CD4-positive, alpha-beta T cell treated with Interleukin-12 subunit alpha and Interleukin-12 subunit beta, for 1 hour (primary cell): ENCODE measurements around the gene LRR1.
"Not testable (repeated sequence)": the region's sequence is repeated elsewhere in the genome, so short reads cannot be mapped to it uniquely, and the experiment has no call there.

Source experiments
- DNase-seq: peaks from one replicate; pipeline ENCODE4 v3.0.0-alpha.2; 2020

Gene LRR1

DNA sequence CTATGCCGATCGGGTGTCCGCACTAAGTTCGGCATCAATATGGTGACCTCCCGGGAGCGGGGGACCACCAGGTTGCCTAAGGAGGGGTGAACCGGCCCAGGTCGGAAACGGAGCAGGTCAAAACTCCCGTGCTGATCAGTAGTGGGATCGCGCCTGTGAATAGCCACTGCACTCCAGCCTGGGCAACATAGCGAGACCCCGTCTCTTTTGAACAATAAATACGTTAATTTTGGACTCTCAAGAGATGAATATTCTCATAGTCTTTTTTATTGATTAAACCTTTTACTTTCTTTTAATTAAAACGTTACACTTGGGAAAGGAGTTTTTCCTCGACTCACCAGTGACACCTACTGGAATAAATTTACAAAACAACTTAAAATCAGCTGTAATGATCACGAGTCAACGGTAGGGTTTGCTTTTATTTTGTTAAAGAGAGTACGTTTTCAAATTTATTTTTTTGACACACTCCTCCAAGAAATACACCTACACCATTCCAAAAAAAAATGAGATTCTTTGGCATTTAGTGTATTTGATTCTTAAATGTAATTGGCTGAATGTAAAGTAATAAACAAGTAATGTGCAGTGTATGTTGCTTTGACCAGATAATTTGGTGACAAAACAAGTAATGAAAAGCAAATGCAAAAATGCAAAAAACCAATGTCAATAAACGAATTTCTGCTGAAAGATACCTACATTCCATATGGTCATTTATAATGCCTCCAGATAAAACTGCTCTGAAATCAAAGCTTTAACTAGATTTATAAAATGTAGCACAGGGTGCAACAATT lies 11.9 kb upstream of the LRR1 start:
- DNase-seq: peak; percentile 83

DNA sequence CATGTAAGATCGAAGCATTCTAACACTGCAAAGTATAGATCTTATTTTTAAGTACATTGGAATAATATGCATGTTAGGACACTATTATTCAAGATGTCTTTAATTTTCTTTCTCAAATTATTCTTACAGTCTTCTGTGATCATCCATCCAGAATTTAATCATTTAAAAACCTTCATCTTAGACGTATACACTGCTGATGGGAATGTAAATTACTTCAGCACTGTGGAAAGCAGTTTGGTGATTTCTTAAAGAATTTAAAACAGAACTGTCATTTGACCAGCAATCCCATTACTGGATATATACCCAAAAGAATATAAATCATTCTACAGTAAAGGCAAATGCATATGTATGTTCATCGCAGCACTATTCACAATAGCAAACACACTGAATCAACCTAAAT lies 9.4 kb upstream of the LRR1 start:
- DNase-seq: no peak

DNA sequence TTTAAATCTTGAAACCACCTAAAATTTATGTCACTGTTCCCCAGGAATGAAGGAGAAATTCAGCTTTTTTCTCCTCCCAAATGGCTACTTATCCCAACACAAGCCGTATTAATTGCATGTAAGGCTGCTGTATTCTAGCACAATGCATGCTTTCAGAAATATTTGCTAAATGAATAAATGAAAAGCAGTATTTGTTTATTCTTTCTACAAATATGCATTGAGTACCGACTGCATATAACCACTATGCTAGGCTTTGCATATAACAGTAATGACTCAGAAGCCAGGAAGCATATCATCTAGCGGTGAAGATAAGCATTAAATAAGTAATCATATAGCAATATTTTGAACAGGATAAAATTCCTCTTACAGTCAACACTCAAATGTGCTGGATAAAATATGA lies 5.7 kb upstream of the LRR1 start:
- no peak for DNase-seq

DNA sequence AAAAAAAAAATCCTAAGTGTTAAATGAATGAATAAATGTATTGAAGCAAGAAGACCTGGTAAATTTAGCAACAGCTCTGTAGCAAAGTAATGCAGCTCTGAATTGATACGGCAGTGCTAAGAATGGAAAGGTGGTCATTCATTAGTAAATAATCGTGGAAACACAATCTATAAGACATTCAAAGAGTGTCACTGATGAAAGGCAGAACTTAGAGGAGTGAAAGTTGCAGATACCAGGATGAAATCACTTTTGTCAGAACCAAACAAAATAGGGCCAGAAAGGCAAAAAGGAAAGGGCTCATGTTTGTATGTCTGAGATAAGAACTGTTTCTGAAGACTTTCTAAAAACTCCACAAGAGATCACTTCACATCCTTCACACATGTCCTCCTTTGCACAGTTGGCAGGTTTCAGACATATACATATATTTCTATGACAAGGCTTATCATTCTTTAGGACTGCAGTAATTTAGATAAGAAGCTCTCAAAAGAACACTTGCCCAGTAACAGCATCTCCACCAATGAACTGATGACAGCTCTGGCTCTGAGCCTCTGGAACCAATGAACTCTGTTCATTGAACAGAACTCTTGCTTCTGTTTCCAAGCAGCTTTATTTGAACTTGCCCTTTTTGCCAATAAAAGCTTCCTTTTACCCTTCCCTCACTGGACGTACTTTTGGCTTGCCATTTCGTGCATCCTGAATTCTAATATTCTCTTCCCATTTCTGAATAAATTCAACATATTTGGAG lies 4.2 kb upstream of the LRR1 start:
- DNase-seq: no peak

DNA sequence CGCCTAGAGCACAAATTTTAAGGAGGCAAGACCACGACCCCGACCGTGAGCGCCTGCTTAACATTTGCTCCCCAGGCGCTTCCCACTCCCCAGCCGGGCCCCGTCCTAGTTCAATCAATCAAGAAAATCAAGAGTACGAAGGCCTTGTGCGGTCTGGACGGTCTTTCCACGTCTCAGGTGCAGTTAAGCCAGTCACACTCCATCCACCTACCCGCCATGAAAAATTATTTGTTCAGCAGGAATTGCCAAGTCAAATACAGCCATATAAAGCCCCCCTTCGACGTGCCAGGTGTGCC lies 603 bp upstream of the LRR1 start:
- DNase-seq: no peak

DNA sequence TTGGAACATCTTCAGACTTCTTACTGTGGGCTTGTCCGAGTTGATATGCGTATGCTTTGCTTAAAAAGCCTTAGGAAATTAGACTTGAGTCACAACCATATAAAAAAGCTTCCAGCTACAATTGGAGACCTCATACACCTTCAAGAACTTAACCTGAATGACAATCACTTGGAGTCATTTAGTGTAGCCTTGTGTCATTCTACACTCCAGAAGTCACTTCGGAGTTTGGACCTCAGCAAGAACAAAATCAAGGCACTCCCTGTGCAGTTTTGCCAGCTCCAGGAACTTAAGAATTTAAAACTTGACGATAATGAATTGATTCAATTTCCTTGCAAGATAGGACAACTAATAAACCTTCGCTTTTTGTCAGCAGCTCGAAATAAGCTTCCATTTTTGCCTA lies 8.8 kb downstream of the LRR1 start:
- no peak for DNase-seq

DNA sequence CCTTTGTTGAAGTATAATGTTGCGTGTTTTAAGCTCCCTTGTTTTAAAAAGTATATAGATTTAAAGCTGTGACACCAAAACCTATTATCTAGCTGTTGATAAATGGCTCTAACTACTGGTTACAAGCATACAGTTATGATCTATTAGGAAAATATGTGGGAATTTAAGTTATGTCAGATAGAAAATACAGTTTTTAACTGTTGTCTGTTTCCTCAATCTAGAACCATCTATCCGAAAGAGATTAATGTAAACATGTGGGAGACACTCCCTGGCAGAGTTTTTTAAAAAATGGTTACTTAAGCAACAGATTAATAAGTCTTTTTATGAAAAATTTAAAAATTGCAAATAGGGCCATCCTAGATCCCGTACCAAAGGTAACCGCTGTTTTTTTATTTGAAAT lies 13.5 kb downstream of the LRR1 start:
- DNase-seq: no peak

DNA sequence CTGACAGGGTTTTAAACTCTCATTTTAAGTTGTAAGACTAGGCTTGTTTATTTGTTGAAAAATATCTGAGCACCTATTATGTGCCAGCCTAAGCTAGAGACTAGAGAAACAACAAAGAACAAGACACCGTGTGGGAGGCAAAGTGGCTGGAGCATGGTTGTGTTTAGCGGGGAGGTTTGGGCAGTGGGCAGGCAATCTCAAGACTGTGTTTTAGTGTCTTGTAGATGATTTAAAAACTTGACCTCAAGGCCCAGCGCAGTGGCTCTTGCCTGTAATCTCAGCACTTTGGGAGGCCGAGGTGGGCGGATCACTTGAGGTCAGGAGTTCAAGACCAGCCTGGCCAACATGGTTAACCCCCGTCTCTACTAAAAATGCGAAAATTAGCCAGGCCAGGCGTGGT lies 13.9 kb downstream of the LRR1 start:
- DNase-seq: no peak

DNA sequence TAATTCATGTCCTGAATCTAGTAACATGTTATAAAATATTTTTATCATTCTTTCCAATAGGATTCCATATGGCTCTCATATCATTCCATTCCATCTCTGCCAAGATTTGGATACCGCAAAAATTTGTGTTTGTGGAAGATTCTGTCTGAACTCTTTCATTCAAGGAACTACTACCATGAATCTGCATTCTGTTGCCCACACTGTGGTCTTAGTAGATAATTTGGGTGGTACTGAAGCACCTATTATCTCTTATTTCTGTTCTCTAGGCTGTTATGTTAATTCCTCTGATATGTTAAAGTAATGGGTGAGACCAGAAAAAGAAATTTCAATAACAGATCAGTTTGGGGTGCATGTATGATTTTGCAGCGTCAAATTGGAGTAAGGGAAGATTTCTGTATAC lies 15.5 kb downstream of the LRR1 start:
- DNase-seq: no peak

DNA sequence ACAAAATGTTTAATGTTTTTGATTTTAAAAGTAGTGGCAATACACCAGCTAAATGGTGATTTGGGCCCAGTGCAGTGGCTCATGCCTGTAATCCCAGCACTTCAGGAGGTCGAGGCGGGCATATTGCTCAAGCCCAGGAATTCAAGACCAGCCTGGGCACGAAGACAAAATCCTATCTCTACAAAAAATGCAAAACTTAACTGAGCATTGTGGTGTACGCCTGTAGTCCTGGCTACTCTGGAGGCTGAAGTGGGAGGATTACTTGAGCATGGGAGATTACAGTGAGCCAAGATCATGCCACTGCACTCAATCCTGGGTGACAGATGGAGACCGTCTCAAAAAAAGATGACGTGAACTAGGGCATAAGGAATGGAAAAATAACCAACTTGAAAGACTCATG lies 17.0 kb downstream of the LRR1 start:
- no peak for DNase-seq

DNA sequence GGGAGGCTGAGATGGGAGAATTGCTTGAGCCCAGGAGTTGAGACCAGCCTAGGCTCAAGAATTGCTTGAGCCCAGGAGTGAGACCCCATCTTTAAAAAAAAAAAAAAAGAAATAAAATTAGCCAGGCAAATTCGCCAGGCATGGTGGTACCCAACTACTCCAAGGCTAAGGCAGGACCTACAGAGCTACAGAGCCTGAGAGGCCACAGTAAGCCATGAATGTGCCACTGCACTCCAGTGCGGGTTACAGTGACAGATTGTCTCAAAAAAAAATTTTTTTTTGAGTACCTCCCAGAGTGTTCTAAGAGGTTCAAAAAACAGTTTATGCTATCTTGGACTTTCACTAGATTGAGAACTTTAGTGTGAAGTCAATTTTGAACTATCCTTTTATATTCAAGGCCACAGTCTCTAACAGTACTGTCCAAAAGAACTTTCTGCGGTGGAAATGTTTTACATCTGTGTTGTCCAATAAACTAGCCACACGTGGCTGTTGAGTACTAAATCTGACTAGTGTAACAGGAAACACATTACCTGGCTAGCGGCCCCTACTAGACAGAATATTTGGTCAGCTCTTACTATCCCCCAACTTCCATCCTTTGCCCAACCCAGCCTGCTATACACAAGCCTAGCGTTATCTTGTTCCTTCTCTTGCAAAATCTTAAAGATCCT lies 19.2 kb downstream of the LRR1 start:
- no peak for DNase-seq

DNA sequence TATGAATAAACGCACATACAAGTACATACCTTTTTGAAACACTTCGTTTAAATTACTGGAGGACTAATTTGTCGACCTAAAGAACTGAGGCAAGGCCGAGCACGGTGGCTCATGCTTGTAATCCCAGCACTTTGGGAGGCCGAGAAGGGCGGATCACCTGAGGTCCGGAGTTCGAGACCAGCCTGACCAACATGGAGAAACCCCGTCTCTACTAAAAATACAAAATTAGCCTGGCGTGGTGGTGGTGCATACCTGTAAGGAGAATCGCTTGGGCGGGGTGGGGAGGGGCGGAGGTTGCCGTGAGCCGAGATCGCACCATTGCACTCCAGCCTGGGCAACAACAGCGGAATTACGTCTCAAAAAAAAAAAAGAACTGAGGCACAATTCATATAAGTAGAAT lies 20.5 kb downstream of the LRR1 start:
- DNase-seq: not testable (repeated sequence)

DNA sequence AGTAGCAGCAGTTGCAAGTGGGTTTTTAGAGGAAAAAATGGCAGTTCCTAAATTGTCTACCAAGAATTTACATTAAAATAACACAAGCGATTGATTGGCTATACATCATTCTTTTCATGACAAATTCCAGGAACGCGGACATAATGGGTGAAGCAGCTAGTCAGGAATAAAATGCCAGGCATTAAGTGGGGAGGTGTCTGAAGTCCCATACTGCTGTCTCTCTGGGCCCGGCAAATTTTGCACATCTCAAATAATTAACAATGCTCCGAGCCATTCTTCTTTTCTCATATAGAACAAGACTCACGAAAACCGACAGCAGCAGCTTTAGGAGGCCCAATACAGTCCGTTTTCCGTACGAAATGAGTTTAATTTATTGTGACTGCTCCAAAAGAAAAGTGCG lies 21.0 kb downstream of the LRR1 start:
- DNase-seq: no peak

DNA sequence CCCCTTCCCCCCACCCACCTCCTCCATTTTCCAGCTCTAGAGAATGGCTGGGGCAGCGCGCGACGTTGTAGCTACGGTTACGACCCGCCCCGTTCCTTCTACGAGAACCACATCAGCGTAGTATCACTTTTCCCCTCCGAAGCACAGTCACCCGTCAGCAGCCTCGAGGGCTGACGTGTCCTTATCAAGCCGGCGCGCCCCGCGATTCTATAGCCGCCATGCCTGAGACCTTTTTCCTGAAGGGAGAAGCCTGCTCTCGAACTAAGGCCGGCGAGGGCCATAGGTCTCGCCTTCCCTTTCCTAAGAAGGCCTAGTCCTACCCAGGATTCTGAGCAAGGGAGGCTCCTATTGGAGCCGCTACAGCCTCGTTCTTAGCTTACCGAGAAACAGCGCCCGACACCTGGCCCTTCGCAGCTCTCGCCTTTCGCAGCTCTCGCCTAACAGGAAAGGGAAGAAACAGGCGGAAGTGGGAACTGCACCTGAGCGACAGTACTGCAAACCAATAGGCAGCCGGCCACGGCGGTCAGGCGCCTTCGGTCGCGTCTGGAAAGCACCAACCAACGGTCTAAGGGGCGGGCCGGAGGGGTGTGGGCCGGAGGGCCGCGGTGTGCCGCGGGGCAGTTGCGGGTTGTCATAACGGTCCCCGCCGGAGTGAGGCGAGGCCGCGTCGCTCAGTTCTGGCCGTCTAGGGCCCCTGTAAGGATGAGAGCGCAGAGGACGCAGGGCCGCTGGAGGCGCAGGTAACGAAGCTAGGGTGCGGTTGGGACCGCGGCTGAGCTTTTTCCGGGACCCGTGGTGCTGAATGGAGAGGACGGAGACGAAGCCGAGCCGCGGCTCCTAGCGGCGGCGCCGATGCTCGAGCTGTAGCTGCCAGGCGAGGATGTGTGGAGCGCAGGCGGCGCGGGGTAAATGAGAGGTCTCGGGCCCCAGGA lies 21.7 kb downstream of the LRR1 start, which contains the start of the genes MGAT2 and RPL36AL:
Gene MGAT2 (plus strand): TSS at position 618 of the 932 bp plus-strand sequence. CDS start 470 bp downstream, outside the sequence.
Gene RPL36AL (minus strand): TSS at position 445 of the 932 bp plus-strand sequence. CDS start 1,522 bp downstream, outside the sequence.
- DNase-seq: peak; percentile 95

DNA sequence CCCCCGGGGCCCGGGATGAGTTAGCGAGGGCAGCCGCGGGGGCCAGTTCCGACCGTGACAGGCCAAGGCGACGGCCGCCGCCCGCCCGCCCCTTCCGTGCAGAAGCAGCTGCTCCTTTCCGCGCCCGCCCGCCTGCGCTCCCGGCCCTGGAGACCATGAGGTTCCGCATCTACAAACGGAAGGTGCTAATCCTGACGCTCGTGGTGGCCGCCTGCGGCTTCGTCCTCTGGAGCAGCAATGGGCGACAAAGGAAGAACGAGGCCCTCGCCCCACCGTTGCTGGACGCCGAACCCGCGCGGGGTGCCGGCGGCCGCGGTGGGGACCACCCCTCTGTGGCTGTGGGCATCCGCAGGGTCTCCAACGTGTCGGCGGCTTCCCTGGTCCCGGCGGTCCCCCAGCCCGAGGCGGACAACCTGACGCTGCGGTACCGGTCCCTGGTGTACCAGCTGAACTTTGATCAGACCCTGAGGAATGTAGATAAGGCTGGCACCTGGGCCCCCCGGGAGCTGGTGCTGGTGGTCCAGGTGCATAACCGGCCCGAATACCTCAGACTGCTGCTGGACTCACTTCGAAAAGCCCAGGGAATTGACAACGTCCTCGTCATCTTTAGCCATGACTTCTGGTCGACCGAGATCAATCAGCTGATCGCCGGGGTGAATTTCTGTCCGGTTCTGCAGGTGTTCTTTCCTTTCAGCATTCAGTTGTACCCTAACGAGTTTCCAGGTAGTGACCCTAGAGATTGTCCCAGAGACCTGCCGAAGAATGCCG lies 22.6 kb downstream of the LRR1 start:
- no peak for DNase-seq

DNA sequence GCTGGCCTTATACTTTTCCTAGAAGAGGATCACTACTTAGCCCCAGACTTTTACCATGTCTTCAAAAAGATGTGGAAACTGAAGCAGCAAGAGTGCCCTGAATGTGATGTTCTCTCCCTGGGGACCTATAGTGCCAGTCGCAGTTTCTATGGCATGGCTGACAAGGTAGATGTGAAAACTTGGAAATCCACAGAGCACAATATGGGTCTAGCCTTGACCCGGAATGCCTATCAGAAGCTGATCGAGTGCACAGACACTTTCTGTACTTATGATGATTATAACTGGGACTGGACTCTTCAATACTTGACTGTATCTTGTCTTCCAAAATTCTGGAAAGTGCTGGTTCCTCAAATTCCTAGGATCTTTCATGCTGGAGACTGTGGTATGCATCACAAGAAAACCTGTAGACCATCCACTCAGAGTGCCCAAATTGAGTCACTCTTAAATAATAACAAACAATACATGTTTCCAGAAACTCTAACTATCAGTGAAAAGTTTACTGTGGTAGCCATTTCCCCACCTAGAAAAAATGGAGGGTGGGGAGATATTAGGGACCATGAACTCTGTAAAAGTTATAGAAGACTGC lies 23.4 kb downstream of the LRR1 start:
- DNase-seq: no peak

DNA sequence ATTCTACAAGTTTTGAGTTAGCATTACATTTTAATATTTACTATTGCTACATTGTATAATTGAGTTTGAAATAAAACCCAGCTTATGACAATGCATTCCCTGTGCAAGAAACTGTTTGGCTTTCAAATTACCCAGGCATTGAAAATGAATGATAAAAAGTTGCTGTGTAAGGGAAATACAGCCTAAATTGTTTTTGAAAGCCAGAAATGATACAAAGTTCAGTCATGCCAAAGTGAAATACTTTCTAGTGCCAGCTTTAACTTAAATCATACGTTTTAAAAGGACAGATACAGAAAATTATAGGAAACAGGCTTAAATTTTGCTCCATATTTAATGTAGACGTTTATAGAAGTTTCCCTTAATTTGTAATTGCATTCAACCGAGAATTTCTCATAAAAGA lies 24.6 kb downstream of the LRR1 start:
- DNase-seq: no peak

DNA sequence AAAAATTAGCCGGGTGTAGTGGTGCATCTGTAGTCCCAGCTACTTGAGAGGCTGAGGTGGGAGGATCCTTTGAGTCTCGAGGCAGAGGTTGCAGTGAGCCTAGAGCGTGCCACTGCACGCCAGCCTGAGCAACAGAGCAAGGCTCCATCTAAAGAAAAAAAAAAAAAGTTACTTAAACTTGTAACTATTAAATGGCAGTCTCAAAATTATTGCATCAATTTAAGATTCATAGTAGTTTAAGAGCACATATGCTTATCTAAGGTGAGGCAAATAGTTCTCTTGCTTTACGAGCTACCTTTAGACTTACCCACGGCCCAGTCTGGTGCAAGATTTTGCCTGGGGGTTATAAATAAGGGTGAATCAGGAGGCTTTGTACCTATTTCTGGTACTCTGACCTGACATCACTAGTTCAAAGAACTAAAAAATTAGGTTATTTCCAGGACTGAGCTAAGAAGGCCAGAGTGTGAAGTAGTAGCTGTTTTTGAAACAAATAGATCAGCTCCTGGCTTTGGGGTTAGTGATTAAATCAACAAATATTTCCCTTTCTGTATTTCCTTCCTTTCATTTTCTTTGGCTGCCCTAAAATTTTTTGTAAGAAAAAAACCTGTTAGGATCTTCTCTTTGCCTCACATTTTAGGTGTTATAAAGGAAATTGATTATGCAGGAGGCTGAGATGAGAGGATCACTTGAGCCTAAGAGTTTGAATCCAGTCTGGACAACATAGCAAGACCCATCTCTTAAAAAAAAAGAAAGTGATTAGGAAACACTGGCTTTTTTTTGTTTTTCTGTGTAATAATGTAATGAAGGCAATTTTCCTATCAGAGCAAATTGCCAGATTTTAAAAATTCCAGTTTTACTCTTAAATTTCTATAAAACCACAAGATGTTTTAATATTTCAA lies 25.4 kb downstream of the LRR1 start:
- DNase-seq: peak; percentile 71

DNA sequence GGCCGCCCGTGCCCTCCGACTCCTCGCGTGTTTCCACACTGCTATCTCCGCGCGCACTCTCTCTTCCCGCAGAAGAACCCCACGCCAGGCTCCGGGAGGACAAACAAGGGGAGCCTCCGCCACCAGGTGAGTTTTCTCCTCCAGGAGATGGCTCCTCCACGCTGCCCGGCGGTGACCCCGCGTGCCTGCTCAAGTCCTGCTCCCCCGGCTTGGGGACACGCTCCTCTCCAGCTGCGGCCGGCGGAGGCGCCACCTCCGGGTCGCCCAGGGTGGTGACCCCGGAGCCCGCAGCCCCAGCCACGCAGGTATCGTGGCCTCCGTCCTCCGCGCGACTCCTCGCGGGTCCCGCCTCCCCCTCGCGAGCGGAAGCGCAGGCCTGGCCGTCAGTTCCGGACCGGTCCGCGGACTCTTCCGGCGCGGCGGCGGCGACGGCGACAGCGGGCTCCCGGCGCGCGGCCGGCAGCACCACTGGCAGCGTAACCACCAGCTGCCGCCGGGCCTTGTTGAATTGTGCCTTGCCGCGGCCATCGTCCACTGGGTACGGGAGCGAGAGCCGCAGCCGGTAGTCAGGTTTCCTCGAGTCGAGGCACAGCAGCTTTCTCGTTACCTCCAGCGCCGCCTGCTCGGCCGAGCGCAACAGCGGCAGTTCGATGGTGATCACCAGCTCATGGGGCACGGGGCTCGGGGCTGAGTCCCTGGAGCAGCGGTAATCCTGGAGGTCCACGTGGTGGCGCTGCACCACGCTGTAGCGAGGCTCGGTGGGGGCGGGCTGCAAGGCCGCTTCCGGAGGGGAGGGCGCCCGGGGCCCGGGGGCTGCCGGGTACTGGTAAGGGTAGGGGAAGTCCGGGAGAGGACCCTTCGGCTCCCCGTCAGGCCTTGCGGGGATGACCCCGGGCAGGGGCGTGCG lies 35.2 kb downstream of the LRR1 start:
- DNase-seq: peak; percentile 96
